ENCODE measurements around the gene MGAT3.
"Not testable (repeated sequence)": the region's sequence is repeated elsewhere in the genome, so short reads cannot be mapped to it uniquely, and the experiment has no call there.

The MGAT3 gene, protein sequence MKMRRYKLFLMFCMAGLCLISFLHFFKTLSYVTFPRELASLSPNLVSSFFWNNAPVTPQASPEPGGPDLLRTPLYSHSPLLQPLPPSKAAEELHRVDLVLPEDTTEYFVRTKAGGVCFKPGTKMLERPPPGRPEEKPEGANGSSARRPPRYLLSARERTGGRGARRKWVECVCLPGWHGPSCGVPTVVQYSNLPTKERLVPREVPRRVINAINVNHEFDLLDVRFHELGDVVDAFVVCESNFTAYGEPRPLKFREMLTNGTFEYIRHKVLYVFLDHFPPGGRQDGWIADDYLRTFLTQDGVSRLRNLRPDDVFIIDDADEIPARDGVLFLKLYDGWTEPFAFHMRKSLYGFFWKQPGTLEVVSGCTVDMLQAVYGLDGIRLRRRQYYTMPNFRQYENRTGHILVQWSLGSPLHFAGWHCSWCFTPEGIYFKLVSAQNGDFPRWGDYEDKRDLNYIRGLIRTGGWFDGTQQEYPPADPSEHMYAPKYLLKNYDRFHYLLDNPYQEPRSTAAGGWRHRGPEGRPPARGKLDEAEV

DNA sequence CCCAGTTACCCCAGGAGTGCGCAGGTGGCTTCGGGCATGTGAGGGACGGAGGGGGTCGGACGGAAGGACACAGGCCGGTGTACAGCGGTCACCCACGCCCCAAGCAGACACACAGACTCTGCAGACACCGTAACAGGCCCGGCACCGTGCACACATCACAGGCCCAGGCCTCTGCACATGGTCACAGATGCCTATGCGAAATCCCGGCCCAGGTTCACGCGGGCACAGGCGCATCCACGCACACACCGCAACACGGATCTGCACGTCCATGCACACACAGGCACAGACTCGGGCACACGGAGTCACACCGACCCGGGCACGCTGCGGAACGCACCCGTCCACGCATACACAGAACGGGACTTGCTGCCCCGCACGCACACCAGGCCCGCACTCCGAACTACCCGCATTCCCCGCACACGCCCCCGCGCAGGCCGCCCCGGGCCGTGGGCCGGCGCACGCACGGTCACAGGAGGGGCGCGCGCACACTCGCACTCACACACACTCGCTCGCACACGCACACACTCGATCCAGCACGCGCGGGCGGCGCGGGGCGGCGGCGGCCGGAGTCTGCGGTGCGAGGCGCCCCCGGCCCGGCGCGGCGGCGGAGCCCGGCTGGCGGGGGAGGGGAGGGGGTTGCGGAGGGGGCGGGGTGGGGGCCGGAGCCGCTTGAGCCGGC lies at the start of gene MGAT3:
Gene MGAT3 (plus strand): TSS at position 491 of the 676 bp plus-strand sequence. CDS start 30,336 bp downstream, outside the sequence.
- in situ Hi-C loops (cut with HindIII; ENCODE audit: low pct_unique_long_range_greater_than_20kb, low sequenced_read_pairs): no loop called here

DNA sequence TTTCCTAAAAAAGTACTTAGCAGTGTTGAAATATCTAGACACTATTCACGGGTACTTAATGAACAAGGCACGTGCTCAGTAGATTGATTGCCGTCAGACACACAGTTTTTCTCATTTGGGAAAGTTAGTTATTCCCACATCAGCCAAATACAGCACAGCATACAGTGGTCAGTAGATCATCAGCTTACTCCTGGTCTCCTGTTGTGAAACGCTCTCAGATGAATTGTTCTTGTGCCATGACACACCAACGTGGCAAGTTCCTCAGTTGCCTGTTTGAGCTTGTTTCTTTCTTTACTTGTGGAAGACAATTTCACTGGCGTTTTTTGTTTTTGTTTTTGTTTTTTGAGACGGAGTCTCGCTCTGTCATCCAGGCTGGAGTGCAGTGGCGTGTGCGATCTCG lies 48.6 kb upstream of the MGAT3 start:
- TF ChIP-seq JUND (IDR thresholded peaks at IDR 0.05; ENCODE audit: low read depth): no peak

More for the DNA sequence above, at the start of gene MGAT3:
- TF ChIP-seq JUND (IDR thresholded peaks at IDR 0.05; ENCODE audit: low read depth): no peak
- no peak for DNase-seq (ENCODE audit: low read depth in 1 of 2, low spot score in 1 of 2)

DNA sequence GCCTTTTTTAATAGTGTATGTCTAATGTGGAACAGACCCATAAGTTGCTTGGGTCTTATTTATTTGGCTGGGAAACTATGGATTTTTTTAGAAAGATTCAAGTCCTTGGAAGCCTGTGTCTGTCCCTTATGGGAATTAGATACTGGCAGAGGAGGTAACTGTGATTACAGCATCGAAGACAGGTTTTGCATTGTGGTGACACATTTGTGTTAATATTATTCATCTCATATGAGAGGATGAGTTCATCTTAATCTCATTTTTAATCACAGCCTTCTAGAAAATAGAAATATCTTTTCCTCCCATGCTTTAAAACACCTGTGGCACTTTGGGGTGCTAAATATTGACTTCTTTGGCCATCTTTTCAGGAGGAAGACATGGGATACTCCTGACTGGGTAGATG lies 48.0 kb upstream of the MGAT3 start:
- in situ Hi-C loops (cut with HindIII; ENCODE audit: low pct_unique_long_range_greater_than_20kb, low sequenced_read_pairs): no loop called here
- no peak for DNase-seq (ENCODE audit: low read depth in 1 of 2, low spot score in 1 of 2)
- no peak for TF ChIP-seq JUND (IDR thresholded peaks at IDR 0.05; ENCODE audit: low read depth)

More for the DNA sequence above, 48.6 kb upstream of the MGAT3 start:
- in situ Hi-C loops (cut with HindIII; ENCODE audit: low pct_unique_long_range_greater_than_20kb, low sequenced_read_pairs): no loop called here
- no peak for DNase-seq (ENCODE audit: low read depth in 1 of 2, low spot score in 1 of 2)

DNA sequence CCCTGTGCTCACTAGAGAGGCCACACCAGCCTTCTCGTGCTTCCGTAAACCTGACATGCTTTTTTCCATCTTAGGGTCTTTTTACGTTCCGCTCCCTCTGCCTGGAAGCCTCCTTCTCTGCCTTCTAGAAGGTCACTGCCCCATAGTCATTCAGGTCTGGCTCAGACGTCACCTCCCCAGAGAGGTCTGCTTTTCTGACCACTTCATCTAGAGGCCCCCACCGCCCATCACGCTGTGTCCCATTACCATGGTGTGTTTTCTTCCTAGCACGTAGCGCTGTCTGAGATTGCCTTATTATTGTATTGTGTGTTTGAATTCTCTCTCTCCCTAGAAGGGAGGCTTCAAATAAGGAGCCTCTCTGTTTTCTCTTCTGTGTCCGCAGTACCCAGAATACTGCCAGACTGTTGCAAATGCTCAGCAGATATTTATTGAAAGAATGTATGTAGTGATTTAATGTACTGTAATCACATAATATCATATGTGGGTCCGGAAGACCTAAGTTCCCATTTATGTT lies 47.2 kb upstream of the MGAT3 start:
- TF ChIP-seq JUND (IDR thresholded peaks at IDR 0.05; ENCODE audit: low read depth): no peak
- in situ Hi-C loops (cut with HindIII; ENCODE audit: low pct_unique_long_range_greater_than_20kb, low sequenced_read_pairs): no loop called here
- no peak for DNase-seq (ENCODE audit: low read depth in 1 of 2, low spot score in 1 of 2)

DNA sequence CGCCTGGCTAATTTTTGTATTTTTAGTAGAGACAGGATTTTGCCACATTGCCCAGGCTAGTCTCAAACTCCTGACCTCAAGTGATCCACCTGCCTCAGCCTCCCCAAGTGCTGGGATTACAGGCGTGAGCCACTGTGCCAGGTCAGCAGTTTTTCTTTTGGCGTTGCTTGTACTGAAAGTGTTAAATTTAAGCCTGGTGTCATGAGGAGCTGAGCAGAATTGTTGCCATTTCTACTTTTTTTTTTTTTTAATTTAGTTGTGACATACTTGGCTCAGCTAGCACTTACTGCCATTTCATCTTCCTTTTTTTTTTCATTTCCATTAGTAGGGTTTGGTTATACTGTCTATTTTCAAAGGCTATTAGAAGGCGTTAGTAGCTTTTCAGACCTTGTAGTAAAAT lies 46.5 kb upstream of the MGAT3 start:
- in situ Hi-C loops (cut with HindIII; ENCODE audit: low pct_unique_long_range_greater_than_20kb, low sequenced_read_pairs): no loop called here
- no peak for DNase-seq (ENCODE audit: low read depth in 1 of 2, low spot score in 1 of 2)
- no peak for TF ChIP-seq JUND (IDR thresholded peaks at IDR 0.05; ENCODE audit: low read depth)

DNA sequence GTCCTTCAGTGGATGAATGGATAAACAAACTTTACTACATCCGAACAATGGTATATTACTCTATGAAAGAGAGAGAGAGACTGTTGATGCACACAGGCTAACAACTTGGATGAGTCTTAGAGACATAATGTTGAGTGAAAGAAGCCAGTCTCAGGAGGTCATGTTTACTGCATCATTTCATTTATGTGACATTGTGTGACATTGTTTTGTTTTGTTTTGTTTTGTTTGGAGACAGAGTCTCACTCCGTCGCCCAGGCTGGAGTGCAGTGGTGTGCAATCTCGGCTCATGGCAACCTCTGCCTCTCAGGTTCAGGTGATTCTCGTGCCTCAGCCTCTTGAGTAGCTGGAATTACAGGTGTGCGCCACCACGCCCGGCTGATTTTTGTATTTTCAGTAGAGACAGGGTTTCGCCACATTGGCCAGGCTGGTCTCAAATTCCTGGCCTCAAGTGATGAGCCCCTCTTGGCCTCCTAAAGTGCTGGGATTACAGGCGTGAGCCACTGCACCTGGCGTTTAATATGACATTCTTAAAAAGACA lies 44.9 kb upstream of the MGAT3 start:
- in situ Hi-C loops (cut with HindIII; ENCODE audit: low pct_unique_long_range_greater_than_20kb, low sequenced_read_pairs); DNase-seq (ENCODE audit: low read depth in 1 of 2, low spot score in 1 of 2): not testable (repeated sequence)

DNA sequence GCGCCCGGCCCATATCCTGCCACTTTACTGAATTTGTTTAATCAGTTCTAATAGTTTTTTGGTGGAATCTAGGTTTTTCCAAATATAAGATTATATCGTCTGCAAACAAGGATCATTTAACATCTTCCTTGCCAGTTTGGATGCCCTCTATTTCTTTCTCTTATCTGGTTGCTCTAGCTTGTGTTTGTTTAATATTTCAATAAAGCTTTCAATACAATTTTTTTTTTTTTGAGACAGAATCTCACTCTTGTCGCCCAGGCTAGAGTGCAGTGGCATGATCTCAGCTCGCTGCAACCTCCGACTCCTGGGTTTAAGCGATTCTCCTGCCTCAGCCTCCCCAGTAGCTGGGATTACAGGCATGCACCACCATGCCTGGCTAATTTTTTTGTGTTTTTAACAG lies 43.6 kb upstream of the MGAT3 start:
- DNase-seq (ENCODE audit: low read depth in 1 of 2, low spot score in 1 of 2); in situ Hi-C loops (cut with HindIII; ENCODE audit: low pct_unique_long_range_greater_than_20kb, low sequenced_read_pairs): not testable (repeated sequence)

DNA sequence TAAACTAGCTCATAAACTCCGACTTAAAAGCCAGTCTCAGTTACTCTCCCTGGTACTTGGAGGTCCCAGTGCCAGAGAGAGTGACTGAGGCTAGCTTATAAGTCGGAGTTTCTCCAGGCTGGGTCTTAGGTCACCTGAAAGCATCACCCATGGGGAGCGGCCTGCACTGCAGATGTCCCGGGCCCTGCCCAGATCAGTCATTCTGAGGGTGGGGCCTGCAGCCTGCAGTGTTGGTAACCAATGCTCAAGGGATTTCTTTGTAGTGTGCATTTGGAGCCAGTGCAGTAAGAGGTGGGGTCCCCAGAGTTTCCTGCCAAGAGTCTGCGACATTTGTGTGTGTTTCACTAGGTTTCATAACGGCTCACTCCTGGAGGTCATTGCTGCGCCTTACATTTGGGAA lies 42.4 kb upstream of the MGAT3 start:
- in situ Hi-C loops (cut with HindIII; ENCODE audit: low pct_unique_long_range_greater_than_20kb, low sequenced_read_pairs): no loop called here
- TF ChIP-seq JUND (IDR thresholded peaks at IDR 0.05; ENCODE audit: low read depth): no peak
- DNase-seq (ENCODE audit: low read depth in 1 of 2, low spot score in 1 of 2): no peak

DNA sequence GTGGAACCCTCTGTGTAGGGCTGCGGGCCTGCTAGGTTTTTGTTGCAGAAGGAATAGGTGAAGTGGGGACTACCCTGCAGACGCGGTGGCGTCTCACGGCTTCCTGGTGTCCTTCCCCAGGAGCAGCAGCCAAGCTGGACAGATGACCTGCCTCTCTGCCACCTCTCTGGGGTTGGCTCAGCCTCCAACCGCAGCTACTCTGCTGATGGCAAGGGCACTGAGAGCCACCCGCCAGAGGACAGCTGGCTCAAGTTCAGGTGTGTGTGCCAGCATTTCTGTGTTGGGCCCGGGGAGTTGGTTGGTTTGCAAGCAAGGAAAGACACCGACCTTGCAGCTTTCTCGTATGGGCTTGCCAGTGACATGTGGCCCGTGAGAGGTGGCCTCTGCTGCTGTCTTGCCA lies 41.9 kb upstream of the MGAT3 start:
- no peak for DNase-seq (ENCODE audit: low read depth in 1 of 2, low spot score in 1 of 2)
- no peak for TF ChIP-seq JUND (IDR thresholded peaks at IDR 0.05; ENCODE audit: low read depth)
- in situ Hi-C loops (cut with HindIII; ENCODE audit: low pct_unique_long_range_greater_than_20kb, low sequenced_read_pairs): no loop called here

DNA sequence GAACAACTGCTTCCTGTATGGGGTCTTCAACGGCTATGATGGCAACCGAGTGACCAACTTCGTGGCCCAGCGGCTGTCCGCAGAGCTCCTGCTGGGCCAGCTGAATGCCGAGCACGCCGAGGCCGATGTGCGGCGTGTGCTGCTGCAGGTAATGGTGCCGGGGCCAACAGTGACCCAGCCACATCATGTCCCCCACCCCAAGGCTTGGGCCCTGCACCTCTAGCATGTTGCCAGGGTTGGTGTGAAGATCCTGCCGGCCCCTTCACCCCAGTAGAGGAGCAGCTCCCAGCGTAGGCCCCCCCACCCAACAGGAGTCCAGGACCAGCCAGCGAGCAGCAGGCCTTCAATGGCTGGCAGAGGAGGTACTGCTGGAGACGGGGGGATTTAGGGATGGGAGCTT lies 41.3 kb upstream of the MGAT3 start:
- DNase-seq (ENCODE audit: low read depth in 1 of 2, low spot score in 1 of 2): no peak
- in situ Hi-C loops (cut with HindIII; ENCODE audit: low pct_unique_long_range_greater_than_20kb, low sequenced_read_pairs): no loop called here
- TF ChIP-seq JUND (IDR thresholded peaks at IDR 0.05; ENCODE audit: low read depth): no peak

DNA sequence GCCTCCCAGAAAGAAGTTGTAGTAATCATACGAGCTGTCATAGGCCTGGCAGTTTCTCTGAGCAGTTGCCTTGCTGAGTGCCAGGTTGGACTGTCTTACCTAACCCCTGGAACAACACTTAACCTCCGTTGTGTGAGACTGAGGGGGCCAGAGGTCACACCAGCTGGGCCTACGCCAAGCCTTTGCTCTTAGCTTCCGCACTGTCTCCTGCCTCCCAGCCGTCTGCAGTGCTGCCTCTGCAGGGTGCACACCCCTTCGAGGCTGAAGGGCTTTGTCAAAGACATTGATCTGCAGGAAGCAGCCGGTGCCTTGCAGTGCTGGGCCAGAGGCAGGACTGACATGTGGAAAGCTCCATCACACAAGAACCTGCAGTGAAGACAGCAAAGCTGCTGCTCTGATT lies 40.5 kb upstream of the MGAT3 start:
- TF ChIP-seq JUND (IDR thresholded peaks at IDR 0.05; ENCODE audit: low read depth): no peak

DNA sequence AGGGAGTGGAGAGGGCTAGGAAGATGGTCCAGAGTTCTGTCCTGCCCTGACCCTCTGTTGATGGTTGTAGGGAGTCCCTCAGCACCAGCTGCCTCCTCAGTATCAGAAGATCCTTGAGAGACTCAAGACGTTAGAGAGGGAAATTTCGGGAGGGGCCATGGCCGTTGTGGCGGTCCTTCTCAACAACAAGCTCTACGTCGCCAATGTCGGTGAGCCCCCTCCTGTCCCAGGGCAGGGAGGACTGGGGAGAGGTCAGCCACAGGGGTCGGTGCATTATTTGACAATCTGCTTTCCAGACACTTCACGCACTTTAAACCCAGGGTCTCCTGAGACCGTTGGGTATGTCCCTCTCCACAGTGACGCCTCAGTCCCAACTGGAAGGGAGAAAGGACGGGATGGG lies 39.2 kb upstream of the MGAT3 start:
- in situ Hi-C loops (cut with HindIII; ENCODE audit: low pct_unique_long_range_greater_than_20kb, low sequenced_read_pairs): no loop called here
- DNase-seq (ENCODE audit: low read depth in 1 of 2, low spot score in 1 of 2): no peak
- TF ChIP-seq JUND (IDR thresholded peaks at IDR 0.05; ENCODE audit: low read depth): no peak

More for the DNA sequence above, 40.5 kb upstream of the MGAT3 start:
- DNase-seq (ENCODE audit: low read depth in 1 of 2, low spot score in 1 of 2): no peak
- in situ Hi-C loops (cut with HindIII; ENCODE audit: low pct_unique_long_range_greater_than_20kb, low sequenced_read_pairs): no loop called here

DNA sequence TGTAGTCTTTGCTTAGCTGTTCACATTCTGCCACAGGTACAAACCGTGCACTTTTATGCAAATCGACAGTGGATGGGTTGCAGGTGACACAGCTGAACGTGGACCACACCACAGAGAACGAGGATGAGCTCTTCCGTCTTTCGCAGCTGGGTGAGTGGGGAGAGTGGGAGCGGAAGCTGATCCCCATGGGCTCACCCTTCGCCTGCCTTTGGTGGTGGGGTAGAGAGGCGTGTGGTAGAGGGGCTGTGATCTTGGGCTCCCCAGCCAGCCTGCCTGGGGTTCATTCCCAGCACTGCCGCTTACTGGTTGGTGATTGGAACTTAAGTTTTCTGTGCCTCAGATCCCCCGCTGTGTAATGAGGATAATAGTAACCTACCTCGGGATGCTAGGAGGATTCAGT lies 38.1 kb upstream of the MGAT3 start:
- DNase-seq (ENCODE audit: low read depth in 1 of 2, low spot score in 1 of 2): no peak
- TF ChIP-seq JUND (IDR thresholded peaks at IDR 0.05; ENCODE audit: low read depth): no peak
- in situ Hi-C loops (cut with HindIII; ENCODE audit: low pct_unique_long_range_greater_than_20kb, low sequenced_read_pairs): no loop called here

All from T47D (cell line).